GM12891 (cell line): ENCODE results near the gene HSH2D.

Source experiments
- DNase-seq: peaks from one replicate; pipeline ENCODE4 v3.0.0; 2011; ENCODE audit warnings: low spot score; ENCODE audit not compliant: insufficient read length
- FAIRE-seq: peaks from 2 replicates; lab custom pipeline; 2011; peaks lifted over from hg19 to GRCh38; lab: Jason Lieb, UNC
- PAX5 ChIP-seq: IDR thresholded peaks from 2 replicates; pipeline ENCODE4 v1.6.1; 2011; ENCODE audit warnings: low read length, moderate library complexity, mild to moderate bottlenecking; ENCODE audit not compliant: insufficient read depth, severe bottlenecking
- POLR2A ChIP-seq: IDR thresholded peaks from 2 replicates; pipeline ENCODE4 v1.6.1; 2011; ENCODE audit warnings: low read depth, low read length, control low read depth
- POLR2AphosphoS5 ChIP-seq: IDR thresholded peaks from 2 replicates; pipeline ENCODE4 v1.6.1; 2011; ENCODE audit warnings: low read depth, low read length, control low read depth
- POU2F2 ChIP-seq: IDR thresholded peaks from 2 replicates; pipeline ENCODE4 v1.6.1; 2011; ENCODE audit warnings: low read depth, mild to moderate bottlenecking, control low read depth, low read length, moderate library complexity
- SPI1 ChIP-seq: IDR thresholded peaks from 2 replicates; pipeline ENCODE4 v1.6.1; 2011; ENCODE audit warnings: low read depth, low read length, control low read depth
- TAF1 ChIP-seq: IDR thresholded peaks from 2 replicates; pipeline ENCODE4 v1.6.1; 2011; ENCODE audit warnings: low read depth, low read length, control low read depth

HSH2D gene

DNA sequence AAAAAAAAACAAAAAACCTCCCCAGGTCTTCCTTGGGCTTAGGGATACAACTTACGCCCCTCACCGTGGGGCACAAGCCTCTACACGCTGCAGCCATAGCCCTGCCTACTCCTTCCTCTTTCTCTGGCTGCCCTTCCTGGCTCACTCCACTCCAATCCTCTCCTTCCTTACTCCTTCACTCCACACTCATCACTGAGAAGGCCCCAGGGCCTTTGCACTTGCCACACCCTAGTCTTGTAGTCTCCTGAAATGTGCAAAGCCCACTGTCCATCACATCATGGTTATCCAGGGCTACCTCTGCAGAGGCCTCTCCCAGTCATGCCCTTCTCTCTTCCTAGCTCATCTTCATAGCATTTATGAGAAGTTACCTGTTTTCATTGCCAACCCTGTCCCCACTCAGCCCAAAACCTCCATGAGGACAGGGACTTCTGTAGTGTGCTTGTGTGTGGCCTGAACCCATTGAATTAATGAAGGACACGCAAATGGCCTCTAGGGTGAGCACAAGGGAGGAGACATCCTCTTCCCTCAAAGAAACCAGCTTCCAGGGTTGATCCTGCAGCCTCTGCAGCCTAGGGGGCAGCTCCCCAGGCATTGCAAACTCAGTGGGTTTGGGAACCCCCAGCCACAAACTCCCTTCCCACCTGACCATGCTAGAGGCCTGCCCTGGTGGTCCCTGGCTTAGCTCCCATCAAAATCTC is 7.9 kb upstream of the HSH2D start:
- DNase-seq (no peak), FAIRE-seq (no peak)
- no peak for TF ChIP-seq PAX5
- no peak for TF ChIP-seq POLR2A
- TF ChIP-seq POLR2AphosphoS5, result peak; percentile 13; the same call in 1 of the 2 replicates

DNA sequence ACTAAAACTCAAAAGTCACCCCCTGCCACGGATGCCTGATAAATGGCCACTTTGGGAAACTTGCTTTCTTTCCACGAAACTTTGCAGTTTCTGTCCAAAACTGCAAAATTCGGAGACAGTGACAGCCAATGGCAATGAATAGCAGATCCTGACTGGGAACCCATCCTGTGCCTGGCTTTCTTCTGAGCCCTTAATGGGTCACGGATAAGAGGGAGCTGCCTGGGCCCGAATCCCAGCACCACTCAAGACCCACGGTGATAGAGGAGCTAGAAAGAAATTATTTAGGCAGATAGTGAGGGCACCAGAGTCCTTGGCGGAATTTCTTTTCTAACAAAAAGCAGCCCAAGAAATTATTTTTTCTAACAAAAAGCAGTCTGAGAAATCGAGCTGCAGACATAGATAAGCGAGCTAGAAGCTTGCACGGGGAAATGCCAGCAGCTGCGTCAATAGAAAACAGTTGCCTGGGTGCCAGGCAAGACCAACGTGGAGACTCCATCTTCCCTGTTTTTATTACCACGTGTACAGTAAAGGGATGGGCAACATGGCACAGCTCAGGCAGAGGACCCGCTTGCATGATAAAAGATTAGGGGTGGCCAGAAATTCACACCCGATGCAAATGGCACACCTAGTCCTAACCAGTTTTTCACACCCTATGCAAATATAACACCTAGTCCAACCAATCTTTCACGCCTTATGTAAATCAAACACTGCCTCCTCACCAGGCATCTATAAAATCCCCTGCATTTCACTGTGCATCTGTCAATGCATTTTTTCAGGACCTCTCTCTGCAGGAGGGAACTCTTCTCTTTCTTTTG is 7.1 kb upstream of the HSH2D start:
- FAIRE-seq, result no peak

DNA sequence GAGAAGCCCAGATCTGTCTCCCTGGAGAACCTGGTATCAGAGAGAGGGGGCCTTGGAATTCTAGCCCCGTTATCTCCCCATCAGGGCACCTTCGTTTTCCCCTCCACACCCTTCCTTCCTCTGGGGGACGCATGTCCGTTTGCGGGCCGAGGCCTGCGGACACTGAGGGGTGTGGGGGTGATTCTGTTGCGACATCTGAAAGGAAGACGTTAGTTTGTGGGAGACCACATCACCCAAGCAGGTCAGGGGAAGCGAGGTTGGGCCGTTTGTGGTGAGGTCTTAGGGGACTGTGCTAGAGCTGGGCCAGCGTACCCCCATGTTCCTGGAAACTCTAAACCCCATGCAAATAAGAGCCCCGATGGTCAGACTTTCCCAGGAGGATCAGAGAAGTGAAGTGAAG is 3.7 kb upstream of the HSH2D start:
- peak; percentile 85 for FAIRE-seq
- TF ChIP-seq POU2F2 (peak; percentile 38), POLR2AphosphoS5 (no peak)
- DNase-seq, result no peak

More for the DNA sequence above, 7.1 kb upstream of the HSH2D start:
- TF ChIP-seq TAF1 (no peak), POLR2AphosphoS5 (peak; percentile 51; the same call in 1 of the 2 replicates)
- no peak for DNase-seq

DNA sequence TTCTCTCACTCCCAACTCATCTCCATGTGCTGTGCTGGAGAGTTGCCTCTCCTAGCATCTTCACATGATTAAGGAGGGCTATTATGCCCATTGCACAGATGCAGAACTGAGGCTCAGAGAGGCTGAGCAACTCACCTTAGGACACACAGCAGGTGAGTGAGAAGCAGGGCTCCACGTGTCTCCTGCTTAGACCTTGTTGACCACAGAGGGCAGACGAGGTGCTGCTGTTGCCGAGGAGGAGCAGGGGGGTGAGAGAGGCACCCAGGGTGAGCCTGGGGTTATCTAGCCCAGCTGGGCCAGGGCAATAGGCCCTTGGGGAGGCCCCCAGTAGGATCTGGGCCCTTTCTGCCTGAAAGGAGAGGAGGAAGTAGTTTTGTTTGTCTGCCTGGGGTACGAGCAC is 2.4 kb upstream of the HSH2D start:
- DNase-seq (no peak), FAIRE-seq (peak; percentile 90)
- TF ChIP-seq PAX5 (no peak), POLR2A (no peak), POLR2AphosphoS5 (no peak), POU2F2 (no peak)

DNA sequence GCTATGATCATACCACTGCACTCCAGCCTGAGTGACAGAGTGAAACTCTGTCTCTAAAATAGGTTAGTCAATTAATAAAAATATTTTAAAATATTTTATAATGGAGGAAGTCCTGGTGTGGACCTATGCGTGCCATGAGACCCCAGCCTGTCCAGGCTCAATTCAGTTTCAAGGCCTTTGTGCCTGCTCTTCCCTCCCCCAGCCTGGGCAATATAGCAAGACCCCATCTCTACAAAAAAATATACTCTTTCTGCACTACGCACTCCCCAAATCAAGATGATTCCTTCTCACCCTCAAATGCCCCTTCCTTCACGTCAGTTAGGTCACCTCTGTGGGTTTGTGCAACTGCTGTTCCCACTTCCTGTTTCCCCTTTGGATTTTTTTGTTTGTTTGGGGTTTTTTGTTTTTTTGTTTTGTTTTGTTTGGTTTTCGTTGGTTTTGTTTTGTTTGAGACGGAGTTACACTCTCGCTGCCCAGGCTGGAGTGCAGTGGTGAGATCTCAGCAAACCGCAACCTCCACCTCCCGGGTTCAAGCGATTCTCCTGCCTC is 1.4 kb upstream of the HSH2D start:
- TF ChIP-seq TAF1, result no peak
- no peak for TF ChIP-seq POLR2A
- TF ChIP-seq SPI1, result peak; percentile 77
- TF ChIP-seq PAX5, result no peak
- TF ChIP-seq POU2F2, result no peak
- no peak for TF ChIP-seq POLR2AphosphoS5
- DNase-seq (no peak), FAIRE-seq (no peak)

DNA sequence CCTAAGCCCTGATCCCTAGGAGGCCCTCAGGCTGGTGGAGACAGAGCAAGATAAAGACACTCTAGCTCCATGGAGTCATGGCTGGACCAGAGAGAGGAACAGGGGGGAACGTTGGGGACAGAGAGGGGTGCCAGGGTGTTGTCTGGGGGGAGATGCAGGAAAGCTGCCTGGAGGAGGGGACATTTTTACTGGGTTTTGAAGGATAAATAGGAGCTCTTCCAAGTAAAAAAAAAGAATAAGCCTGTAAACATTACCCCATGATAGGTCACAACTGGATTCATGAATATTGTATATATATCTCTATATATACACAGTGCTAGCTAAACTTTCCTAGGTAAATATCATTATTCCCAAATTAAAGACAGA is 714 bp downstream of the HSH2D start:
- FAIRE-seq, result no peak
- TF ChIP-seq POU2F2 (no peak), TAF1 (no peak), PAX5 (no peak), SPI1 (no peak), POLR2AphosphoS5 (no peak), POLR2A (no peak)
- no peak for DNase-seq

DNA sequence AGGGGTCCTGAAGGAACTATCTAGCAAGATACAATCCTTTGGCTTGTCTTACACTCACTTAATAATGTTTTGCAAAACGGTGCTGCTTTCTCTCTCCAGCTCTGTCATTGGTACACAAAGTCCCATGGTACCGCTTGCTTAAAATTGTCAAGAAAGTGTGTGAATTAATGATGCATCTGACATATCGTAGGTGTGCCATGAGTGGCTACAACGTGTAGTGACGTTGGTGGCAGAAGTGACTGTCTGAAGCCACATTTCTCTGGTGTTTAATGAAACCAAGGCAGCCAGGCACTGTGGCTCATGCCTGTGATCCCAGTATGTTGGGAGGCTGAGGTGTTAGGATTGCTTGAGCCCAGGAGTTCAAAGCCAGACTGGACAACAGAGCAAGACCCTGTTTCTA is 2.6 kb downstream of the HSH2D start:
- TF ChIP-seq POLR2AphosphoS5 (no peak), SPI1 (no peak), POLR2A (no peak), POU2F2 (no peak), PAX5 (no peak), TAF1 (no peak)
- FAIRE-seq (peak; percentile 9), DNase-seq (no peak)

DNA sequence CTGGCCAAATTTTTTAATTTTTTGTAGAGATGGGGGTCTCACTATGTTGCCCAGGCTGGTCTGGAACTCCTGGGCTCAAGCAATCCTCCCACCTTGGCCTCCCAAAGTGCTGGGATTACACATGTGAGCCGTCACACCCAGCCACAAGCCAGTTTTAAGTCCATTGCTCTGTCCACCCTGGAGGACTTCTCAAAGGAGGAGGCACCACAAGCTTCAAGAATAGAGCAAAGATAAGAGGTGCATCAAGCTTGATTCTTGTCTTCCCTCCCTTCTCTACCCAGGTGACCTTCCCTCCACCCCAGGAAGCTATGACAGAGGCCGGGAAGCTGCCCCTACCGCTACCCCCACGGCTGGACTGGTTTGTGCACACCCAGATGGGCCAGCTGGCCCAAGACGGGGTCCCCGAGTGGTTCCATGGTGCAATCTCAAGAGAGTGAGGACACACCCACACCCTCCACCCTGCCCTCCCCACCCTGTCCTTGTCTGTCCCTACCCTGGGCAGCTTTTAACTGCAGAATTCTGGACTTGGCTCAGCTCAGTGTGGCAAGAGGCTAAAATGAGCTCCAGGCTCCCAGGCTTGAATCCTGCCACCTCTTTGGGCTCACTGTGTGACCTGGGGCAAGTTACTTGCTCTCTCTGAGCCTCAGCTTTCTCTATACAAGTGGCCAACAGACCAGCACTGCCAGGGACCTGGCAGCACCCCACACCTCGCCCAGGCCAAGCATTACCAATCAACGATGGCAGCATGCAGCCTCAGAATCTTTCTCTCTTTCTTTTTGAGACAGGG is 5.2 kb downstream of the HSH2D start:
- TF ChIP-seq POLR2AphosphoS5, result no peak
- TF ChIP-seq PAX5, result no peak
- TF ChIP-seq SPI1, result no peak
- no peak for TF ChIP-seq POLR2A
- TF ChIP-seq POU2F2, result no peak
- TF ChIP-seq TAF1, result no peak
- FAIRE-seq (no peak), DNase-seq (no peak)

DNA sequence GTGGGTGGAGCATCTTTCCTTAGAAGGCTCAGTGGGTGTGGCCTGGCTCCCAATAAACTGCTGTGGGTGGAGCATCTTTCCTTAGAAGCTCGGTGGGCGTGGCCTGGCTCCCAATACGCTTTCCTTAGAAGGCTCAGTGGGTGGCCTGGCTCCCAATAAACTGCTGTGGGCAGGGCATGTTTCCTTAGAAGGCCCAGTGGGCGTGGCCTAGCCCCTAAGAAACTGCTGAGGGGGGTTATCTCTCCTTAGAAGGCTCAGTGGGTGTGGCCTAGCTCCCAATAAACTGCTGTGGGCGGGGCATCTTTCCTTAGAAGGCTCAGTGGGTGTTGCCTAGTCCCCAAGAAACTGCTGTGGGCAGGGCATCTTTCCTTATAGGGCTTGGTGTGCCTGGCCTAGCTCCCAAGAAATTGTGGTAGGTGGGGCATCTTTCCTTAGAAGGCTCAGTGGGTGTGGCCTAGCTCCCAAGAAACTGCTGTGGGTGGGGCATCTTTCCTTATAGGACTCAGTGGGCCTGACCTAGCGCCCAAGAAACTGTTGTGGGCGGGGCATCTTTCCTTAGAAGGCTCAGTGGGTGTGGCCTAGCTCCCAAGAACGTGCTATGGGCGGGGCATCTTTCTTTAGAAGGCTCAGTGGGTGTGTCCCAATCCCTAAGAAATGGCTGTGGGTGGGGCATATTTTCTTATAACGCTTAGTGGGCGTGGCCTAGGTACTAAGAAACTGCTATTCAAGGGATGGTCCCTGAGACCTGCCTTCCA is 10.3 kb downstream of the HSH2D start:
- TF ChIP-seq POLR2AphosphoS5 (no peak), POU2F2 (no peak), SPI1 (no peak), TAF1 (no peak), PAX5 (no peak)
- no peak for FAIRE-seq
- no peak for DNase-seq
